ENCODE measurements around the gene CCSER2. TPM values are rescaled to one million over a fixed set of nuclear protein-coding genes. Genes with fewer than 3 reads are reported as not detected.
"Not testable (repeated sequence)": the region's sequence is repeated elsewhere in the genome, so short reads cannot be mapped to it uniquely, and the experiment has no call there.

CCSER2 gene
- total RNA-seq, 2 experiments from 2014 or later: 77.8 to 78.8 TPM

DNA sequence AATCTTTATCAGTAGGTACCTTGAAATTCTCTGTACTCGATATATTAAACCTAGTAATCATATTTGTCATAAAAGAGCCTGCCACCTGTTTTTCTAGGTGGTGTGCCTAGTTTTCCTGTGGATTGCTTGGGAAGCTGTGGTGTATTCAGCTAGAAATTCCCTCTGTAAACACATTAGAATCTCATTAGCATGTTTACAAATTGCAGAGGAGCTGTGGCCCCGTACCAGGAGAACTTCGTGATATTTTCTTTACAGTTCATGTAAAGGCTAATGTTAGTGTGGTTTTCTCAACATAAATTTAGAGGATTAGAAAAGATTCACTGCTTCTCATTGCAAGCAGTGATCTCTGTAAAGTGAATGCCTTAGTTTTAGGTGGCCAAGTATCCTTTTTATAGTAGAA is 144.7 kb downstream of the CCSER2 start:
- Mint-ChIP-seq H3K9me3 (ENCODE audit: insufficient read depth) (no peaks in the 10 kb centered on the region), H3K36me3 (ENCODE audit: low read depth) (peaks cover 15% of the 10 kb centered on the region), H3K27ac (no peak overlapping the region), H3K4me1 (ENCODE audit: low read depth) (no peaks in the 10 kb centered on the region), H3K27me3 (ENCODE audit: low read depth) (no peaks in the 10 kb centered on the region), H3K4me3 (no peak overlapping the region)
- DNase-seq (no peak), ATAC-seq (no peak)
- ChIA-PET POLR2A (no interaction called here), CTCF (no interaction called here)

DNA sequence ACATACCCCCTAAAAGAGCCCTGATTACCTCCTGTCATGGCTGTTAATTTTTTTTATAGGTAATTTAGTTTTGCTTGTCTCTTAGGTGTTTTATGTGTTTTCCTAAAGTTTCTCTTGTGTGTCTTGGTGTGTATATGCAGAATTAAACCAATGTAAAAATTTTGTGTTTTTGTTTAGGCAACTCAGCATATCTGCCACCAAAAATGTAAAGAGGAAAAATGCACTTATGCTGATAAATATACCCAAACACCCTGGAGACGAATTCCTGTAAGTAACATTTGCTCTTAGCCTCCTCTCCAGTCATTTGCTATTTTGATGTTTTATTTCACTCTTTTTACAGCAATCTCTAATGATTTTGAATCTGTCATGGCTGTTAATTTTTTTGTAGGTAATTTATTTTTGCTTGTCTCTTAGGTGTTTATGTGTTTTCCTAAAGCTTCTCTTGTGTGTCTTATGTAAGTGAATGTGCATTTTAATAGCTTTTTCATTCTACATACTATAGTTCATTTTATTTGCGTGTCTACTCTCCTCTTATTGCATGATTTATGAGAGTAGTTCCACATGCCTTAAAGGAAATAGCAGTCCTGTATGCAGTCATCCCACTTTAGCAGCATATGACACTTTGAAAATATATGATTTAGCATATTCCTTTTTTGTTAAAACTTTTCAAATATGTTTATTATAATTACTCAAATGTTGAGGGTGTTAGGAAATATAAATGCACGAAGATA is 149.2 kb downstream of the CCSER2 start:
- Mint-ChIP-seq H3K9me3 (ENCODE audit: insufficient read depth) (no peaks in the 10 kb centered on the region), H3K4me1 (ENCODE audit: low read depth) (peaks cover 6% of the 10 kb centered on the region), H3K4me3 (no peak overlapping the region), H3K36me3 (ENCODE audit: low read depth) (peaks cover 23% of the 10 kb centered on the region), H3K27ac (no peak overlapping the region), H3K27me3 (ENCODE audit: low read depth) (no peaks in the 10 kb centered on the region)
- ATAC-seq: no peak
- DNase-seq: no peak
- CTCF ChIA-PET: interaction anchor here (1.6 kb wide), 1 partner anchor 47 kb away, joined by 5 read pairs; no protein-coding TSS in a partner anchor
- POLR2A ChIA-PET: no interaction called here

DNA sequence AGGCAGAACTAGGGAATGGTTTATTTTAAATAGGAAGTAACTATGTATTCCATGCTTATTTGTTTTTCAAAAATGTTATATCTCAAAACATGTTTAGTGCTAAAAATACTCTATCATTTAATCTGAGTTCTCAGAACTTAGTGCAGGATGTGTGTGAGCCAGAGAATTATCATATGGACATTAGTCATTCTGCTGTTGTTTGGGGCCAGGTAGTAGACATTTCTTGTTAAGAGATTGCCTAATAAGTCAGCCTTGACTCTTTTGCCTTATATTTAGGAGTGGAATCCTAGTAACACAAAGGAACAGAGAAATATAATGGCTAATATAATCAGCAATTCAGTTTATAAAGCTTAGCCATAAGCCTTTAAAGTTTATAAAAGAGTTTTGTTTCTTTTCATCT is 149.8 kb downstream of the CCSER2 start:
- Mint-ChIP-seq H3K27me3 (ENCODE audit: low read depth) (no peaks in the 10 kb centered on the region), H3K9me3 (ENCODE audit: insufficient read depth) (no peaks in the 10 kb centered on the region), H3K36me3 (ENCODE audit: low read depth) (peaks cover 25% of the 10 kb centered on the region), H3K4me1 (ENCODE audit: low read depth) (peaks cover 6% of the 10 kb centered on the region), H3K4me3 (no peak overlapping the region), H3K27ac (no peak overlapping the region)
- no peak for DNase-seq
- POLR2A ChIA-PET: no interaction called here
- no peak for ATAC-seq
- CTCF ChIA-PET: interaction anchor here (1.6 kb wide), 1 partner anchor 48 kb away, joined by 5 read pairs; no protein-coding TSS in a partner anchor

DNA sequence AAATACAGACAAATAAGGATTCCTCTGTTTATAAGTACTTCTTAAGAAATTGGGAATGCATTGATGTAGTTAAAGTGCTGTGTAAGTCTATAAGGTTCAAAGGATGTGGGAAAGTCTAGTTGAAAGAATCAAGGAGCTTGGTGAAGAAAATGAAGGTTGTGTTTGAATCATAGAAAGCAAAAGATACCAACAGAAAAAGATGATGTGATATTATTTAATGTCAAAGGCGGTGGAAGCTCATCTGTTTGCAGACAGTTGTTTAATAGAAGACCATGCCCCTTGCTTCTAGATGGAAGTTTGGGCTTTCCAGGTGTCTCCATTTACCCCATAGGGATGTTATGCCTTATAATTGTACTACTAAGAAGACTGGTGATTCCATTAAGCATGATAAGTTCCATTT is 150.3 kb downstream of the CCSER2 start:
- Mint-ChIP-seq H3K27ac (no peak overlapping the region), H3K36me3 (ENCODE audit: low read depth) (peaks cover 25% of the 10 kb centered on the region), H3K9me3 (ENCODE audit: insufficient read depth) (no peaks in the 10 kb centered on the region), H3K4me1 (ENCODE audit: low read depth) (peaks cover 6% of the 10 kb centered on the region), H3K4me3 (no peak overlapping the region), H3K27me3 (ENCODE audit: low read depth) (no peaks in the 10 kb centered on the region)
- POLR2A ChIA-PET: no interaction called here
- CTCF ChIA-PET: interaction anchor here (1.6 kb wide), 1 partner anchor 48 kb away, joined by 5 read pairs; no protein-coding TSS in a partner anchor
- ATAC-seq (no peak), DNase-seq (no peak)

DNA sequence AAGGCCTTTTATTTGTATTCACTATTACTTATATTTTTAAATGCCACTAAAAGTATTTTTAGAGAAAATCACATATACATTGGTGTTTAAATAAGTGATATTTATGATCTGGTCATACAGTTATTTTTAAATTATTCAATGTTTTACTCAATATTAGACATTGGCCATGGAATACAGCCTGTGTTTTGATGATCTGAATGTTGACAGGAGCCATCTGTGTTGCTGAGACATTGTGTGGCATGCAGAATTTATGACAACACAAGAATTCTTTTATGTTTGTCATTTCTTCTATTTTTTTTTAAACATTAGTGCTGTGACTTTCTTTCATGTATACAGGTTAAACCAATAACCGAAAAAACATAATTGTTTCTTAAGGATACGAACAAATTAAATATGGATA is 156.2 kb downstream of the CCSER2 start:
- DNase-seq: no peak
- H3K27ac Mint-ChIP-seq: no peak overlapping the region
- CTCF ChIA-PET: no interaction called here
- no peak for ATAC-seq
- peaks cover 46% of the 10 kb centered on the region for H3K36me3 Mint-ChIP-seq (ENCODE audit: low read depth)
- no peaks in the 10 kb centered on the region for H3K9me3 Mint-ChIP-seq (ENCODE audit: insufficient read depth)
- no peaks in the 10 kb centered on the region for H3K27me3 Mint-ChIP-seq (ENCODE audit: low read depth)
- H3K4me3 Mint-ChIP-seq: no peak overlapping the region
- peaks cover 3% of the 10 kb centered on the region for H3K4me1 Mint-ChIP-seq (ENCODE audit: low read depth)
- POLR2A ChIA-PET: no interaction called here

DNA sequence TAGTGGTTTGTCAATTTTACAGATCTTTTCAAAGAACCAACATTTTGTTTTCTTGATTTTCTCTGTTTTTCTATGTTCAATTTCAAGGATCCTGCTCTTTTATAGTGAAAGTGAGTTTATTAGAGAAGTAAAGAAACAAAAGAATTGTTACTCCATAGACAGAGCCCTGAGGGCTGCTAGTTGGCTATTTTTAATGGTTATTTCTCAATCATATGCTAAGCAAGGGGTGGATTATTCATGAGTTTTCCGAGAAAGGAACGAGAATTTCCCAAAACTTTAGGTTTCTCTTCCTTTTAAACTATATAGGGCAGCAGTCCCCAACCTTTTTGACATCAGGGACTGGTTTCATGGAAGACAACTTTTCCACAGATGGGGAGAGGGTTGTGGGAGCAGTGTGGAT is 165.0 kb downstream of the CCSER2 start:
- CTCF ChIA-PET: no interaction called here
- ATAC-seq: no peak
- H3K4me1 Mint-ChIP-seq (ENCODE audit: low read depth): peaks cover 6% of the 10 kb centered on the region
- H3K27me3 Mint-ChIP-seq (ENCODE audit: low read depth): no peaks in the 10 kb centered on the region
- DNase-seq: no peak
- no peaks in the 10 kb centered on the region for H3K9me3 Mint-ChIP-seq (ENCODE audit: insufficient read depth)
- POLR2A ChIA-PET: no interaction called here
- H3K27ac Mint-ChIP-seq: no peak overlapping the region
- peaks cover 33% of the 10 kb centered on the region for H3K36me3 Mint-ChIP-seq (ENCODE audit: low read depth)
- H3K4me3 Mint-ChIP-seq: no peak overlapping the region

DNA sequence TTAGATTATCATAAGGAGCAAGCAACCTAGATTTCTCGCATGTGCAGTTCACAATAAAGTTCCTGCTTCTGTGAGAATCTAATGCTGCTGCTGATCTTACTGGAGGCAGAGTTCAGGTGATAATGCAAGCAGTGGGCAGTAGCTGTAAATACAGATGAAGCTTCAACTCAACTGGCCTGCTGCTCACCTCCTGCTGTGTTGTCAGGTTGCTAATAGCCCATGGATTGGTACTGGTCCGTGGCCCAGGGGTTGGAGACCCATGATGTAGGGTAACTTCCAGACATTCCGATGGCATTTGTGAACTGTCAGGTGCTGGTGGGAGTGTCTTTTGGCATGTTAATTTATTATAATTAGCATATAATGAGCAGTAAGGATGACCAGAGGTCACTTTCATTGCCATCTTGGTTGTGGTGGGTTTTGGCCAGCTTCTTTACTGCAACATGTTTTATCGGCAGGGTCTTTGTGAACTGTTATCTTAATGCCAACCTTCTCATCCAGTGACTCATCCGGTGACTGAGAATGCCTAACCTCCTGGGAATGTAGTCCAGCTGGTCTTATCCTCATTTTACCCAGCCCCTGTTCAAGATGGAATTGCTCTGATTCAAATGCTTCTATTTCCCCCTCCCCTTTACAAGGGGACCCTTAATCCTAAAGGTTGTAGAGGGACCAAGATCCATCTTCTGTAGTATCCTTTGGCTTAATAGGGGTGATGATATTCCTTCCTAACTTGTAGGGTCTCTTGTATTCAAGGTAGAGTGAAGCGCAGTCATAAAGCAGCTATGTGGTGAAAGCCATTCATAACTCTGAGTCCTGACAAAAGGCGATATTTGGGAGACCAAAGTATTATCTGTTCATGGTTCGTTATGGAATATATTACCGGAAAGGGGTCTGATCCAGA is 165.8 kb downstream of the CCSER2 start:
- Mint-ChIP-seq H3K36me3 (ENCODE audit: low read depth) (peaks cover 27% of the 10 kb centered on the region), H3K4me1 (ENCODE audit: low read depth) (peaks cover 6% of the 10 kb centered on the region), H3K4me3 (no peak overlapping the region), H3K27me3 (ENCODE audit: low read depth) (no peaks in the 10 kb centered on the region), H3K9me3 (ENCODE audit: insufficient read depth) (no peaks in the 10 kb centered on the region), H3K27ac (no peak overlapping the region)
- no peak for DNase-seq
- POLR2A ChIA-PET: no interaction called here
- ATAC-seq: no peak
- CTCF ChIA-PET: interaction anchor here (1.0 kb wide), 1 partner anchor 247 kb away, joined by 3 read pairs; no protein-coding TSS in a partner anchor

DNA sequence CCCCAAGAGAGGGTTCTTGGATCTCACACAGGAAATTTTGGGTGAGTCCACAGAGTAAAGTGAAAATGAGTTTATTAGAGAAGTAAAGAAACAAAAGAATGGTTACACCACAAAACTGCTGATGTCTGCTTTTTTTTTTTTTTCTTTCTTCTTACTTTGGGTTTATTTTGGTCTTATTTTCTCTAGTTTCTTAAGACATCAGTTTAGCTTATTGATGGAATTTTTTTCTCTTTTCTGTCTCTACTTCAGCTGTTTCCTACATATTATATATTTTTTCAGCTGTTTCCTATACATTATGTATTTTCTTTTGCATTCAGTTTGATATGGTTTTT is 166.4 kb downstream of the CCSER2 start:
- DNase-seq (no peak), ATAC-seq (no peak)
- peaks cover 8% of the 10 kb centered on the region for H3K4me1 Mint-ChIP-seq (ENCODE audit: low read depth)
- ChIA-PET POLR2A (no interaction called here), CTCF (interaction anchor here (1.0 to 1.1 kb wide), 2 partner anchors 43 to 248 kb away, joined by 3 to 4 read pairs; no protein-coding TSS in a partner anchor)
- no peak overlapping the region for H3K27ac Mint-ChIP-seq
- no peaks in the 10 kb centered on the region for H3K9me3 Mint-ChIP-seq (ENCODE audit: insufficient read depth)
- H3K36me3 Mint-ChIP-seq (ENCODE audit: low read depth): peaks cover 26% of the 10 kb centered on the region
- H3K27me3 Mint-ChIP-seq (ENCODE audit: low read depth): no peaks in the 10 kb centered on the region
- H3K4me3 Mint-ChIP-seq: no peak overlapping the region

DNA sequence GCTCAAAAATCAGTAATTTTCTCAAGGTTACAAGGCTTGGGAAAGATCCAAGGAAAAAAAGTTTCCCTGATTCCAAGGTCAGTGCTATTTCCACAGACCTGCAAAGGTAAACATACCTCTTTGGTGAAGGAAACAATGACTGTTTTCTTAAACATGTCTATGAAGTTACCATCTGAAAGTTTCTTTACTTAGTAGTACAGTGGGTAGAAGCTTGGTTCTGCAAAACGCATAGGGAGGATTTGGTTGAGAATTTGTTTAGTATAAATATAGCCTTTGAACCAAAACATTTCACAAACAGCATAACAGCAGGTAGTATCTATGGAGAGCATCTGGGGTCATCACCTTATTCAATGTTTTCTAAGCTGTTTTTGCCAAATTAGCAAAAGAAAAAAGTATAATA is 169.6 kb downstream of the CCSER2 start:
- H3K4me3 Mint-ChIP-seq: no peak overlapping the region
- DNase-seq (no peak), ATAC-seq (no peak)
- POLR2A ChIA-PET: no interaction called here
- no peaks in the 10 kb centered on the region for H3K27me3 Mint-ChIP-seq (ENCODE audit: low read depth)
- H3K27ac Mint-ChIP-seq: no peak overlapping the region
- peaks cover 10% of the 10 kb centered on the region for H3K36me3 Mint-ChIP-seq (ENCODE audit: low read depth)
- H3K4me1 Mint-ChIP-seq (ENCODE audit: low read depth): peaks cover 11% of the 10 kb centered on the region
- CTCF ChIA-PET: interaction anchor here (1.3 kb wide), 1 partner anchor 39 kb away, joined by 4 read pairs; no protein-coding TSS in a partner anchor
- no peaks in the 10 kb centered on the region for H3K9me3 Mint-ChIP-seq (ENCODE audit: insufficient read depth)

DNA sequence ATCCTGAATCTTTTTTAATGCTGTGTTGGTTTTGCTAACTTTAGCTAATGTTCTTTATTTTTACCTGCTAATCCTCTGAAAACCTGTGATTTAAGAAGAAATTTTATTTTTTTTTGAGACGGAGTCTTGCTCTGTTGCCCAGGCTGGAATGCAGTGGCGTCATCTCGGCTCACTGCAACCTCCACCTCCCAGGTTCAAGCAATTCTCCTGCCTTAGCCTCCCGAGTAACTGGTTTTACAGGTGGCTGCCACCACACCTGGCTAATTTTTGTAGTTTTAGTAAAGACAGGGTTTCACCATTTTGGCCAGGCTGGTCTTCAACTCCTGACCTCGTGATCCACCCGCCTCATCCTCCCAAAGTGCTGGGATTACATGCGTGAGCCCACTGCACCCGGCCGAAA is 170.7 kb downstream of the CCSER2 start:
- H3K9me3 Mint-ChIP-seq (ENCODE audit: insufficient read depth); H3K4me3 Mint-ChIP-seq; H3K27me3 Mint-ChIP-seq (ENCODE audit: low read depth); DNase-seq; ATAC-seq; CTCF ChIA-PET; H3K36me3 Mint-ChIP-seq (ENCODE audit: low read depth); H3K27ac Mint-ChIP-seq; POLR2A ChIA-PET: not testable (repeated sequence)
- peaks cover 11% of the 10 kb centered on the region for H3K4me1 Mint-ChIP-seq (ENCODE audit: low read depth)

DNA sequence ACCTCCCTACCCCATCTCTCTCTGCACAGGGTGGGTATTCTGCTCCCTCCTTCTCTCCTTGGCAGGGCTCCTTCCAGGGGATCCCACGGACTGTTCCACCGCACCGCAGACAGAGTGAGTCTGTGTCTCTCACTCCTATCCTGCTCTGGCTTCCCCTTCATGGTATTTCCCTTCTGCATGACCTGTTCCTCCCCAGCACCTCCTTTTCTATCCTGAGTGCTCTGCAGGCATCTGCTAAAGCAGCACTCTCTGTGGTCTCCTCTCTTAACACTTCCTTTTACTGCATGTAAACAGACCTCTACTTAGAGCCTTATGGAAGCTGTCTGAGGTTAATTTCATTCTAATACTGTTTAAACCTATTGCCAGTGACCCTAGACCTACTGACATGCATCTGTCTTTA is 171.5 kb downstream of the CCSER2 start:
- peaks cover 11% of the 10 kb centered on the region for H3K4me1 Mint-ChIP-seq (ENCODE audit: low read depth)
- ATAC-seq (peak; percentile 36), DNase-seq (no peak)
- peaks cover 10% of the 10 kb centered on the region for H3K36me3 Mint-ChIP-seq (ENCODE audit: low read depth)
- H3K27ac Mint-ChIP-seq: no peak overlapping the region
- H3K9me3 Mint-ChIP-seq (ENCODE audit: insufficient read depth): no peaks in the 10 kb centered on the region
- H3K27me3 Mint-ChIP-seq (ENCODE audit: low read depth): no peaks in the 10 kb centered on the region
- ChIA-PET CTCF (no interaction called here), POLR2A (no interaction called here)
- H3K4me3 Mint-ChIP-seq: no peak overlapping the region

DNA sequence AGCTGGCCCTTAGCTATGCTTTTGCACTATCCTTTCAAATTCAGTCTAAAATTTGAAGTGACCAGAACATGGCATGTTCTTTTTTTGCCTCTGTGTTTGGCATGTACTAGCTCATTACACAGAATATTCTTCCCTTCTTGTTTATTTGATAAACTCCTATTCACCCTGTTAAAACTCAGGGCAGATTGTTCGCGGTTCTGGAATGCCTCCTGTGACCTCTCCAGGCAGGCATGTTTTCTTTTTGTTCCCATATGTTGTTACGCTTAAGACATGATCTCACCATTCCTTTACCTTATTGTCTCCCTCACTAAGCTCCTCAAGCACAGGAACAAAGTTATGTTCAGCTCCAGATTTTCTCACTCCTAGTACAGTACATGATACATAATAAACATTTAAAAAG is 181.7 kb downstream of the CCSER2 start:
- DNase-seq: no peak
- H3K27ac Mint-ChIP-seq: no peak overlapping the region
- H3K4me1 Mint-ChIP-seq (ENCODE audit: low read depth): no peaks in the 10 kb centered on the region
- H3K4me3 Mint-ChIP-seq: no peak overlapping the region
- H3K9me3 Mint-ChIP-seq (ENCODE audit: insufficient read depth): no peaks in the 10 kb centered on the region
- ChIA-PET CTCF (interaction anchor here (0.8 to 1.9 kb wide), 6 partner anchors 12 to 253 kb away, joined by 3 to 6 read pairs (median 5); no protein-coding TSS in a partner anchor), POLR2A (no interaction called here)
- peaks cover 14% of the 10 kb centered on the region for H3K36me3 Mint-ChIP-seq (ENCODE audit: low read depth)
- no peak for ATAC-seq
- H3K27me3 Mint-ChIP-seq (ENCODE audit: low read depth): no peaks in the 10 kb centered on the region
